Esophagus muscularis mucosa (tissue), 4 donors: Measurements from ENCODE around the gene ATP6V0E1. TPM values are rescaled to one million over a fixed set of nuclear protein-coding genes. Genes with fewer than 3 reads are reported as not detected.
"Not testable (repeated sequence)": the region's sequence is repeated elsewhere in the genome, so short reads cannot be mapped to it uniquely, and the experiment has no call there.

Experiments used
- DNase-seq: peaks from one replicate; pipeline ENCODE4 v3.0.0-alpha.2; 2017; ENCODE audit errors: extremely low spot score
- H3K27ac ChIP-seq, 4 donors: fragments of 200-600 bp; sonication (generic); replicated peaks in 1 of 4; 1 replicate in 3 of 4; 2 replicates in 1 of 4; pipeline ENCODE4 v1.5.1; 2016 to 2019; ENCODE audit warnings: mild to moderate bottlenecking in 1 of 4
- H3K27me3 ChIP-seq, 4 donors: fragments of 200-600 bp; sonication (generic); one replicate each; pipeline versions ENCODE4 v1.5.1 to v1.6.0; 2016 to 2019
- H3K36me3 ChIP-seq, 4 donors: fragments of 200-600 bp; sonication (generic); one replicate each; pipeline ENCODE4 v1.5.1; 2016 to 2019
- H3K4me1 ChIP-seq, 4 donors: fragments of 200-600 bp; sonication (generic); one replicate each; pipeline ENCODE4 v1.5.1; 2016 to 2019
- H3K4me3 ChIP-seq, 4 donors: fragments of 200-600 bp; sonication (generic); 1 replicate in 2 of 4; 2 replicates in 2 of 4; pipeline ENCODE4 v1.5.1; 2016 to 2019; ENCODE audit warnings: mild to moderate bottlenecking in 4 of 4, moderate library complexity in 1 of 4
- H3K9me3 ChIP-seq, 4 donors: fragments of 200-600 bp; sonication (generic); 1 replicate in 3 of 4; 2 replicates in 1 of 4; pipeline ENCODE4 v1.5.1; 2016 to 2019
- EP300 ChIP-seq: sonication (generic); formaldehyde crosslinking; IDR thresholded peaks from one replicate; pipeline ENCODE4 v1.6.1; 2017; ENCODE audit warnings: antibody characterized with exemption
- POLR2A ChIP-seq: fragments of 450-650 bp; IDR thresholded peaks from one replicate; pipeline ENCODE4 v1.6.1; 2017; ENCODE audit warnings: antibody characterized with exemption, moderate library complexity, mild to moderate bottlenecking, low read depth
- POLR2AphosphoS5 ChIP-seq, 2 donors: sonication (generic); formaldehyde crosslinking; IDR thresholded peaks; one replicate each; pipeline ENCODE4 v1.6.1; 2017; ENCODE audit warnings: antibody characterized with exemption in 2 of 2
- WGBS: methylation state at CpG from one replicate; pipeline ENCODE4 v1.1.5; 2018; 5-methylcytosine and 5-hydroxymethylcytosine counted together
- intact Hi-C: fragments of 100-400 bp; cut with DNase I; formaldehyde crosslinking; loops from one replicate; pipeline ENCODE4 v1.15.1; 2023
- total RNA-seq, 4 donors: library from RNA; depleted of rRNA; stranded (reverse); fragments of >200 nt; gene quantifications; one replicate each; pipeline versions ENCODE4 v1.1.0 to v1.2.1, GENCODE V29; 2016
- TF ChIP-seq, protein P1 (sequence below), 3 experiments: fragments of 200-600 bp in 2 of 3; fragments of 450-650 bp in 1 of 3; sonication (generic) in 2 of 3; IDR thresholded peaks; one replicate each; pipeline ENCODE4 v1.5.1; 2017 to 2019; ENCODE audit warnings: antibody characterized with exemption in 3 of 3, mild to moderate bottlenecking in 2 of 3, moderate library complexity in 1 of 3

The ATP6V0E1 gene
- total RNA-seq, 4 donors from 2014 or later, result 106 to 210 (median 133) TPM

DNA sequence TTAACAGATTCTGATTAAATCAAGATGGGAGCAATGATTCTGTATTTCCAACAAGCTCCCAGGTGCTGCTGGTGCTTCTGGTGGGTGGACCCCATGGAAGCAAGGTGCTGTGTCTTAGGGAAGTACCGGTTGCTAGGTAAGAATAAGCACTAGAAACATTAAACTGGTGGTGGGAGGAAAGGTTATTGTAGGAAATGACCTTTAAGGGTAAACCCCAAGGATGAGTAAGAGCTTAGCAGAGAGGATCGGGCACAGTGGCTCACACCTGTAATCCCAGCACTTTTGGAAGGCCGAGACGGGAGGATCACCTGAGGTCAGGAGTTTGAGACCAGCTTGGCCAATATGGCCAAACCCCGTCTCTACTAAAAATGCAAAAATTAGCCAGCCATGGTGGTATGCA is 56.4 kb downstream of the ATP6V0E1 start:
- Histone ChIP-seq H3K36me3 (peaks cover 0 to 17% (median 8%) of the 10 kb centered on the region in 4 donors), H3K27ac (no peak overlapping the region), H3K4me3 (no peak overlapping the region), H3K4me1 (peaks cover 11 to 22% (median 15%) of the 10 kb centered on the region in 4 donors), H3K9me3 (no peaks in the 10 kb centered on the region), H3K27me3 (no peaks in the 10 kb centered on the region)
- 98% methylated on average over 5 of the region's 5 CpGs for WGBS
- intact Hi-C loops, result no loop called here
- TF ChIP-seq POLR2A (no peak), EP300 (no peak), POLR2AphosphoS5 (IDR thresholded peaks at IDR 0.05) (no peak)
- TF ChIP-seq, protein P1, sequence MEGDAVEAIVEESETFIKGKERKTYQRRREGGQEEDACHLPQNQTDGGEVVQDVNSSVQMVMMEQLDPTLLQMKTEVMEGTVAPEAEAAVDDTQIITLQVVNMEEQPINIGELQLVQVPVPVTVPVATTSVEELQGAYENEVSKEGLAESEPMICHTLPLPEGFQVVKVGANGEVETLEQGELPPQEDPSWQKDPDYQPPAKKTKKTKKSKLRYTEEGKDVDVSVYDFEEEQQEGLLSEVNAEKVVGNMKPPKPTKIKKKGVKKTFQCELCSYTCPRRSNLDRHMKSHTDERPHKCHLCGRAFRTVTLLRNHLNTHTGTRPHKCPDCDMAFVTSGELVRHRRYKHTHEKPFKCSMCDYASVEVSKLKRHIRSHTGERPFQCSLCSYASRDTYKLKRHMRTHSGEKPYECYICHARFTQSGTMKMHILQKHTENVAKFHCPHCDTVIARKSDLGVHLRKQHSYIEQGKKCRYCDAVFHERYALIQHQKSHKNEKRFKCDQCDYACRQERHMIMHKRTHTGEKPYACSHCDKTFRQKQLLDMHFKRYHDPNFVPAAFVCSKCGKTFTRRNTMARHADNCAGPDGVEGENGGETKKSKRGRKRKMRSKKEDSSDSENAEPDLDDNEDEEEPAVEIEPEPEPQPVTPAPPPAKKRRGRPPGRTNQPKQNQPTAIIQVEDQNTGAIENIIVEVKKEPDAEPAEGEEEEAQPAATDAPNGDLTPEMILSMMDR (IDR thresholded peaks at IDR 0.05), result no peak
- DNase-seq, result no peak

DNA sequence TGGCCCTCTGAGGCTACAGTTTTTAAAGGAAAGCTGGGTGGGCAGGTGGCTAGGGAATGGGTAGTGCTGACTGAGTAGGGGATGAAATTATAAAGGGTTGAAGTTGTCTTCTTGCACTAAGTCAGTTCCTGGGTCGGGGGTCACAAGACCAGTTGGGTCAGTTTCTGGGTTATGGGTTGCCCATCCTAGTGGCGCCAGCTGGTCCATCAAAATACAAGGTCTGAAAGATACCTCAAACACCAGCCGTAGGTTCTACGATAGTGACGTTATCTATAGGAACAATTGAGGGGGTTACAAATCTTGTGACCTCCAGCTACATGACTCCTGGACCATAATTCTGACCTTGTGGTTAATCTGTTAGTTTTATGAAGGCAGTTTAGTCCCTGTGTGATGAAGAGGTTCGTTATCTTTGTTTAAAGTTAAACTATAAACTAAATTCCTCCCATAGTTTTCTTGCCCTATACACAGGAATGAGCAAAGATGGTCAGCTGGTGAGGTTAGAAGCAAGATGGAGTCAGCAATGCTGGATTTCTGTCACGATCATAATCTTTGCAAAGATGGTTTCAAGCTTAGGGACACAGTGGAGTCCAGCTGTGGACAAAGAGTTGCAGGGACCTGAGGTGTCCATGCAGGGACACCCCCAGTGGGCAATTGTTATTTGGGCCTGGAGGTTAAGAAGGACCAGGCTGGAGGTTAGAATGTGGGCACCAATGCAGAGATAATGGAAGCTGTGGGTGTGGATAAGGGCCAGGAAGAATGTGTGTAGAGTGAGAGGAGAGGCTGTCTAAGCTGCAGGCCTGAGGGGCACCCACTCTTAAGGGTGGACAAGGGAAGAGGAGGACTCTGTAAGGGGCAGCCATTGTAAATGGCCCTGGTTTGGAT is 58.6 kb downstream of the ATP6V0E1 start:
- no peak for TF ChIP-seq POLR2AphosphoS5 (IDR thresholded peaks at IDR 0.05)
- TF ChIP-seq POLR2A, result no peak
- no peak for DNase-seq
- 85% methylated on average over 7 of the region's 7 CpGs for WGBS
- no peaks in the 10 kb centered on the region for H3K9me3 ChIP-seq
- no peaks in the 10 kb centered on the region for H3K36me3 ChIP-seq
- intact Hi-C loops, result no loop called here
- H3K27me3 ChIP-seq, result no peaks in the 10 kb centered on the region
- H3K4me3 ChIP-seq, result no peak overlapping the region
- no peak overlapping the region for H3K27ac ChIP-seq
- H3K4me1 ChIP-seq, result peaks cover 0 to under 1% (median 0%) of the 10 kb centered on the region in 4 donors

- Histone ChIP-seq H3K4me3 (no peak overlapping the region), H3K36me3 (no peaks in the 10 kb centered on the region), H3K27ac (no peak overlapping the region), H3K9me3 (no peaks in the 10 kb centered on the region), H3K4me1 (no peaks in the 10 kb centered on the region), H3K27me3 (no peaks in the 10 kb centered on the region)
- DNase-seq, result no peak
- WGBS, result 82% methylated on average over 3 of the region's 3 CpGs
- TF ChIP-seq, protein P1 (IDR thresholded peaks at IDR 0.05), result no peak
- TF ChIP-seq EP300, result no peak
- TF ChIP-seq POLR2AphosphoS5 (IDR thresholded peaks at IDR 0.05), result no peak
- TF ChIP-seq POLR2A, result no peak
- intact Hi-C loops, result no loop called here
These were observed 59.2 kb downstream of the ATP6V0E1 start for GRCh38 chr5:173042763-173043107.

DNA sequence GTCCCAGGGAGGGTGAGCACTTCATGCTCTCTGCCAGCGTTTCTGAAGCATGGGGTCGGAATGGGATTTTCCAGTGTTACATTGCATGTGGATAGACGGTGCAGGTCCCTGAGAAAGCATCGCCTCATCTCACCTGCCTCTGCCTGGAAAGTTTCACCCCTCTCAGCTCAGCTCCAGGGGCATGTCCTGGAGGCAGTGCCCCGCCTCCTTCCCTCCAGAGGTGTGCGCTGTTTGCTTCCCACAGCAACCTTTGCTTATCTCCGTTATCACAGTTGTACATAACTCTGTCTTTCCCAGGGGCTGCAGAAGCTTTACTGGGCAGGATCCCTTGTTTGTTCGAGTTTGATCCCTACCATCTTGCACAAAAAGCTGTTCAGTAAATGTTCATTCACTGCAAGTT is 61.9 kb downstream of the ATP6V0E1 start:
- no peaks in the 10 kb centered on the region for H3K27me3 ChIP-seq
- no peak overlapping the region for H3K27ac ChIP-seq
- no peak for TF ChIP-seq POLR2A
- no peak for TF ChIP-seq POLR2AphosphoS5 (IDR thresholded peaks at IDR 0.05)
- TF ChIP-seq EP300, result no peak
- TF ChIP-seq, protein P1 (IDR thresholded peaks at IDR 0.05), result no peak
- WGBS, result 63% methylated on average over 8 of the region's 8 CpGs
- no peaks in the 10 kb centered on the region for H3K36me3 ChIP-seq
- no peak for DNase-seq
- no peak overlapping the region for H3K4me3 ChIP-seq
- H3K9me3 ChIP-seq, result no peaks in the 10 kb centered on the region
- intact Hi-C loops, result no loop called here
- no peaks in the 10 kb centered on the region for H3K4me1 ChIP-seq

DNA sequence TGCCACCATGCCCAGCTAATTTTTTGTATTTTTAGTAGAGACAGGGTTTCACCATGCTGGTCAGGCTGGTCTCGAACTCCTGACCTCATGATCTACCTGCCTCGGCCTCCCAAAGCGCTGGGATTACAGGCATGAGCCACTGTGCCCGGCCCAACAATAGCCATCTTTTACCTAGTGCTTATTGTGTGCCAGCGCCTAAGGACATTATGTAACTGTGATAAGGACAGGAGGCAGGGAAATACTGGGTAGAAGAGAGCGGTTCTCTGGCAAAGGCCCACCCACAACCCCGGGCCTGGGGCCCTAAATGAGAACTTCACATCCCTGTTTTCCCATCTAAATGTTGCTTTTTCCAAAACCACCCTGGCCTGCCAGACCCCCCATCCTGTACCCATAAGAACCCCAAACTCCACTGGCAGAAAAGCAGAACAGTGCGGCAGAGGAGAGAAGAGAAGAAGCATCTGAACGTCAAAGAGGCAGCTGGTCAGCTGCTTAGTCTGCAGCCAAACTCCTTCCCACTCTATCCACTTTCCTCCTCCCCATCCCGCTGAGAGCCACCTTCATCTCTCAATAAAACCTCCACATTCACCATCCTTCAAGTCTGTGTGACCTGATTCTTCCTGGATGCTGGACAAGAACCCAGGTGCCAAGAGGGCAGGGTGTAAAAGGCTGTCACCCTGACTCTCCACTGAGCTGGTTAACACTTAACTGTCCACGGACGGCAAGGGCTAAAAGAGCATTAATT is 63.7 kb downstream of the ATP6V0E1 start:
- H3K9me3 ChIP-seq, H3K36me3 ChIP-seq, intact Hi-C loops, H3K27me3 ChIP-seq, H3K4me1 ChIP-seq, H3K4me3 ChIP-seq, DNase-seq, H3K27ac ChIP-seq: not testable (repeated sequence)
- 83% methylated on average over 12 of the region's 12 CpGs for WGBS
